Adrenal gland (tissue), 12 donors: Measurements from ENCODE around the gene STIM1. TPM values are rescaled to one million over a fixed set of nuclear protein-coding genes. Genes with fewer than 3 reads are reported as not detected.
"Not testable (repeated sequence)": the region's sequence is repeated elsewhere in the genome, so short reads cannot be mapped to it uniquely, and the experiment has no call there.

Source experiments
- DNase-seq, 7 donors: peaks; one replicate each; pipeline ENCODE4 v3.0.0-alpha.2; 2019 to 2020
- H3K27ac ChIP-seq, 5 donors: fragments of 200-600 bp; sonication (generic) in 4 of 5; 1 replicate in 3 of 5; 2 replicates in 2 of 5; pipeline versions ENCODE4 v1.5.1 to v1.8.0; 2016 to 2020; ENCODE audit warnings: mild to moderate bottlenecking in 1 of 5
- H3K27me3 ChIP-seq: fragments of 200-600 bp; 2 replicates; pipeline ENCODE4 v1.8.0; 2021
- H3K36me3 ChIP-seq, 2 donors: fragments of 200-600 bp; replicated peaks in 1 of 2; 1 replicate in 1 of 2; 2 replicates in 1 of 2; pipeline versions ENCODE4 v1.5.1 to v1.8.0; 2018 to 2022
- H3K4me1 ChIP-seq, 2 donors: fragments of 200-600 bp; replicated peaks in 1 of 2; 1 replicate in 1 of 2; 2 replicates in 1 of 2; pipeline versions ENCODE4 v1.5.1 to v1.8.0; 2018 to 2021
- H3K4me3 ChIP-seq, 4 donors: fragments of 200-600 bp; sonication (generic) in 3 of 4; one replicate each; pipeline ENCODE4 v1.5.1; 2016 to 2018
- H3K9me3 ChIP-seq, 3 donors: fragments of 200-600 bp; sonication (generic) in 1 of 3; replicated peaks in 1 of 3; 1 replicate in 2 of 3; 2 replicates in 1 of 3; pipeline versions ENCODE4 v1.5.1 to v1.8.0; 2016 to 2021
- POLR2A ChIP-seq, 2 donors: fragments of 450-650 bp; IDR thresholded peaks; one replicate each; pipeline ENCODE4 v1.6.1; 2017; ENCODE audit warnings: antibody characterized with exemption in 2 of 2, mild to moderate bottlenecking in 2 of 2, moderate library complexity in 1 of 2
- WGBS, 4 donors: extraction: QIAGEN DNeasy Blood & Tissue Kit in 2 of 4; methylation state at CpG; one replicate each; pipeline versions ENCODE4 v1.1.5 to v1.1.7; 2013 to 2017; 5-methylcytosine and 5-hydroxymethylcytosine counted together
- intact Hi-C, 2 donors: fragments of 100-400 bp; cut with DNase I; formaldehyde crosslinking; loops; one replicate each; pipeline versions ENCODE4 v1.14.1 to v1.15.0; 2022 to 2023
- polyA plus RNA-seq, 3 donors: library from polyadenylated mRNA; stranded (reverse); fragments of 200-250 nt in 2 of 3; fragments of 350-450 nt in 1 of 3; fragmentation: Illumina TruSeq in 1 of 3; extraction: RNeasy Lipid Tissue Mini Kit (QIAGEN cat#74804) in 1 of 3; gene quantifications; one replicate each; pipeline ENCODE4 v1.2.3, GENCODE V29; 2013 to 2014
- total RNA-seq, 9 donors: library from RNA; depleted of rRNA in 4 of 9; stranded (reverse); fragments of >200 nt in 4 of 9; fragments of 120-200 nt in 1 of 9; fragmentation: NEBNext Ultra II Directional in 1 of 9; extraction: Animal tissue kit (Norgen Biotek cat#: 25700) in 1 of 9; gene quantifications; one replicate each; pipeline versions ENCODE4 v1.1.0 to v1.2.4, GENCODE V29; 2013 to 2023
- TF ChIP-seq, protein P1 (sequence below), 6 experiments: fragments of 450-650 bp in 4 of 6; fragments of 200-600 bp in 2 of 6; sonication (generic) in 1 of 6; IDR thresholded peaks; 1 replicate in 5 of 6; 2 replicates in 1 of 6; pipeline versions ENCODE4 v1.5.1 to v1.8.0; 2016 to 2021; ENCODE audit warnings: antibody characterized with exemption in 6 of 6, mild to moderate bottlenecking in 2 of 6, moderate library complexity in 1 of 6
- donor health status: healthy with polysubstance abuse.
- donor health status: Bipolar disorder and iron deficiency.
- donor health status: DM: yes; HTN: yes; CAD: no.
- donor health status: DM: no; HTN: no; CAD: no.
- donor health status: DM: no; HTN: no; CAD: no.
- donor health status: DM: yes; HTN: yes; CAD: no.

The STIM1 gene
- total and polyA plus RNA-seq, 12 donors: 7.8 to 44.1 (median 32.5) TPM

DNA sequence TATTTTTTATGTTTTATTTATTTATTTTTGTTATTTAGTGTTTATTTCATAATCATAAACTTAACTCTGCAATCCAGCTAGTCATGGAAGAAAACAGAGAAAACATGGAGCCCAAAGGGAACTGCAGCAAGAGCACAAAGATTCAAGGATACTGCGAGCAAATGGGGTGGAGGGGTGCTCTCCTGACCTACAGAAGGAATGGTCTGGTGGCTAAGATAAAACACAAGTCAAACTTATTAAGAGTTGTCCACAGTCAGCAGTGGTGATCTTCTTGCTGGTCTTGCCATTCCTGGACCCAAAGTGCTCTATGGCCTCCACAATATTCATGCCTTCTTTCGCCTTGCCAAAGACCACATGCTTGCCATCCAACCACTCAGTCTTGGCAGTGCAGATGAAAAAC, 36.7 kb downstream of the STIM1 start:
- Histone ChIP-seq H3K4me1 (peaks cover 0 to 24% of the 10 kb centered on the region in 2 donors), H3K27ac (no peak overlapping the region), H3K4me3 (no peak overlapping the region), H3K27me3 (no peaks in the 10 kb centered on the region), H3K9me3 (no peaks in the 10 kb centered on the region), H3K36me3 (no peaks in the 10 kb centered on the region)
- no peak for DNase-seq
- TF ChIP-seq, protein P1, sequence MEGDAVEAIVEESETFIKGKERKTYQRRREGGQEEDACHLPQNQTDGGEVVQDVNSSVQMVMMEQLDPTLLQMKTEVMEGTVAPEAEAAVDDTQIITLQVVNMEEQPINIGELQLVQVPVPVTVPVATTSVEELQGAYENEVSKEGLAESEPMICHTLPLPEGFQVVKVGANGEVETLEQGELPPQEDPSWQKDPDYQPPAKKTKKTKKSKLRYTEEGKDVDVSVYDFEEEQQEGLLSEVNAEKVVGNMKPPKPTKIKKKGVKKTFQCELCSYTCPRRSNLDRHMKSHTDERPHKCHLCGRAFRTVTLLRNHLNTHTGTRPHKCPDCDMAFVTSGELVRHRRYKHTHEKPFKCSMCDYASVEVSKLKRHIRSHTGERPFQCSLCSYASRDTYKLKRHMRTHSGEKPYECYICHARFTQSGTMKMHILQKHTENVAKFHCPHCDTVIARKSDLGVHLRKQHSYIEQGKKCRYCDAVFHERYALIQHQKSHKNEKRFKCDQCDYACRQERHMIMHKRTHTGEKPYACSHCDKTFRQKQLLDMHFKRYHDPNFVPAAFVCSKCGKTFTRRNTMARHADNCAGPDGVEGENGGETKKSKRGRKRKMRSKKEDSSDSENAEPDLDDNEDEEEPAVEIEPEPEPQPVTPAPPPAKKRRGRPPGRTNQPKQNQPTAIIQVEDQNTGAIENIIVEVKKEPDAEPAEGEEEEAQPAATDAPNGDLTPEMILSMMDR (IDR thresholded peaks at IDR 0.05): no peak
- no peak for TF ChIP-seq POLR2A (IDR thresholded peaks at IDR 0.05)
- WGBS, 4 donors: 87 to 100% (median 96%) methylated on average over 2 of the region's 2 CpGs
- intact Hi-C loops: no loop called here

DNA sequence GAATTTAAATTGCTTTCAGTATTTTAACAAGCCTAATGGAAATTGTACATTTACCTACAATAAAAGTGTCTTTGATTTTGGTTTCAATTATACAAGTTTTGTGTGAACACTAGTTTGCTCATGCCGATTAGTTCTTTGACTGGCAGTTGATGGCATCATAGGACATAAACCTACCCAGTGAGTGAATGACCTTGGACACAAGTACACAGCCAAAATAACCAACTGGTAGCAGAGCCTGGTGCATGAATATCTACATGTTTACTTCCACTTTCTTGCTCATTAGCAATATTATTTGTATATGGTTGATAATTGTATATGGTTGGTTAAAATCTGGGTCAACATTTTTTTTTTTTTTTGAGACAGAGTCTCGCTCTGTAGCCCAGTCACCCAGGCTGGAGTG, 37.8 kb downstream of the STIM1 start:
- H3K4me1 ChIP-seq: peaks cover 0 to 24% of the 10 kb centered on the region in 2 donors
- H3K4me3 ChIP-seq: no peak overlapping the region
- no peak for DNase-seq
- TF ChIP-seq, protein P1 (IDR thresholded peaks at IDR 0.05): no peak
- TF ChIP-seq POLR2A (IDR thresholded peaks at IDR 0.05): no peak
- no peaks in the 10 kb centered on the region for H3K27me3 ChIP-seq
- no peaks in the 10 kb centered on the region for H3K36me3 ChIP-seq
- WGBS, 4 donors: 69 to 81% (median 78%) methylated on average over 2 of the region's 2 CpGs
- H3K9me3 ChIP-seq: no peaks in the 10 kb centered on the region
- intact Hi-C loops: no loop called here
- H3K27ac ChIP-seq: no peak overlapping the region

DNA sequence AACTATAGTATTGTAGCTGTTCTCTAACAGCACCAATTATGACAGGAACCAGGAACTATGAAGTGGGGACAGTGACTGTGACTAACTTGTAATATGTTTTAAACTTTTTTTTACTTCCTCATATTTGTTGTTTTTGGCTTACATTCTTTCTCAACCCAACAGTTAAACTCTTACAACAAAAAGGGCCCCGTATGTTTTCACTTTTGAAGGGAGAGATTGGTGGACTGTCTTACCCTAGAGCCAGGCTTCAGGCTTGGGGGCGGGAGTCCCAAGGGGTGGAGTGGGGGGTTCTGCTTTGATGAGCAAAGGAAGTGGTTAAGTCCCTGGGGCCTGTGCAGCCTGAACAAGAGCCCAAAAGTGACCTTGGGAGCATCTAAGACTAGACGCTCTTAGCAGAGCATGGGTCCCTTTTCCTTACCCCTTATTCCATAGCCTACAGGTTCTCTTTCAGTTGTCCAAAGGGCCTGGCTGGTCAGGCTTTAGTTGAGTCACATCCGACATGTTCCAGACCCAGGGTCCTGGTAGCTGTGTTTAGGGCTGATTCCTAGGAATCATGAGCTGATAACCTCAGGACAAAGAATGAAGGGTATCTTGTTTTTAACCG, 38.8 kb downstream of the STIM1 start:
- WGBS, 4 donors: 58 to 73% (median 71%) methylated on average over 5 of the region's 5 CpGs
- peak in 3 of 7 donors; percentile 7 to 28 (median 19) for DNase-seq
- H3K4me1 ChIP-seq: peaks cover 0 to 24% of the 10 kb centered on the region in 2 donors
- H3K36me3 ChIP-seq: no peaks in the 10 kb centered on the region
- peak overlapping the region in 3 of 5 donors; percentile 19 to 69 (median 39) for H3K27ac ChIP-seq
- no peaks in the 10 kb centered on the region for H3K9me3 ChIP-seq
- no peak overlapping the region for H3K4me3 ChIP-seq
- TF ChIP-seq, protein P1 (IDR thresholded peaks at IDR 0.05): no peak
- TF ChIP-seq POLR2A (IDR thresholded peaks at IDR 0.05): no peak
- H3K27me3 ChIP-seq: no peaks in the 10 kb centered on the region
- intact Hi-C loops: no loop called here

DNA sequence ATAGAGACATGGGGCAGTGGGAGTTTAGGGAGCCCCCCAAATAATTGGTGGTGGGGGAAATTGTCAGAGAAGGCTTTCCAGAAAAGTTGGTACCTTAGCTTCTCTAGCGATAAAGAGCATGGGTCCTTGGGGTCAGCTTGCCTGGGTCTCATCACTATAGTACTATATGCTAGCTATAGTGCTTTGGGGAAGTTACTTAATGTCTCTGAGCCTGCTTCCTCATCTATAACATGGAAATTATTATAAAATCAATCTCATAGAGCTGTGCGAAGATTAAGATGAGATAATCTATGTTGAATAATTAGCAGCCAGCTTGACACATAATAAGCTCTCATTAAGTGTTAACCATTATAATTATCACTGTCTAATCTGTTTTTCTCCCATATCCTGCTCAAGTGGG, 41.2 kb downstream of the STIM1 start:
- TF ChIP-seq, protein P1 (IDR thresholded peaks at IDR 0.05): no peak
- no peak for TF ChIP-seq POLR2A (IDR thresholded peaks at IDR 0.05)
- H3K9me3 ChIP-seq: no peaks in the 10 kb centered on the region

DNA sequence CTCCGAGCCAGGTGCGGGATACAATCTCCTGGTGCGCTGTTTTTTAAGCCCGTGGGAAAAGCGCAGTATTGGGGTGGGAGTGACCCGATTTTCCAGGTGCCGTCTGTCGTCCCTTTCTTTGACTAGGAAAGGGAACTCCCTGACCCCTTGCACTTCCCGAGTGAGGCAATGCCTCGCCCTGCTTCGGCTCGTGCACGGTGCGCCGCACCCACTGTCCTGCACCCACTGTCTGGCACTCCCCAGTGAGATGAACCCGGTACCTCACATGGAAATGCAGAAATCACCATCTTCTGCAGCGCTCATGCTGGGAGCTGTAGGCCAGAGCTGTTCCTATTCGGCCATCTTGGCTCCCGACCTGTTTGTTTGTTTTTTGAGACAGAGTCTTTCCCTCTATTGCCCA, 44.8 kb downstream of the STIM1 start:
- H3K36me3 ChIP-seq, intact Hi-C loops, H3K4me3 ChIP-seq, H3K9me3 ChIP-seq, H3K27ac ChIP-seq, DNase-seq, H3K27me3 ChIP-seq: not testable (repeated sequence)
- WGBS, 4 donors: 80 to 88% (median 86%) methylated on average over 17 to 19 of the region's 19 CpGs
- H3K4me1 ChIP-seq: peaks cover 0 to 26% of the 10 kb centered on the region in 2 donors

More for the DNA sequence above, 41.2 kb downstream of the STIM1 start:
- intact Hi-C loops: no loop called here
- Histone ChIP-seq H3K36me3 (no peaks in the 10 kb centered on the region), H3K27me3 (no peaks in the 10 kb centered on the region), H3K4me3 (no peak overlapping the region), H3K4me1 (peaks cover 0 to 24% of the 10 kb centered on the region in 2 donors), H3K27ac (no peak overlapping the region)
- DNase-seq: no peak
- WGBS, 4 donors: 87 to 98% (median 91%) methylated on average over 2 of the region's 2 CpGs
